PFSK-1 (cell line): ENCODE results near the gene NCOA6.

Experiments used
- REST ChIP-seq, 2 experiments: IDR thresholded peaks; 2 replicates each; pipeline versions ENCODE4 v1.6.1 to v1.8.0; 2011 to 2012; ENCODE audit warnings: low read depth in 2 of 2, low read length in 2 of 2, control low read depth in 1 of 2, inconsistent platforms in 1 of 2, mild to moderate bottlenecking in 1 of 2, moderate library complexity in 1 of 2; ENCODE audit not compliant: insufficient read depth in 1 of 2
- SIN3A ChIP-seq: IDR thresholded peaks from 2 replicates; pipeline ENCODE4 v1.6.1; 2012; ENCODE audit warnings: mild to moderate bottlenecking, low read length, moderate library complexity, borderline replicate concordance; ENCODE audit not compliant: insufficient read depth
- TAF1 ChIP-seq: IDR thresholded peaks from 2 replicates; pipeline ENCODE4 v1.6.1; 2012; ENCODE audit warnings: low read length, control low read depth, borderline replicate concordance; ENCODE audit not compliant: insufficient read depth

DNA sequence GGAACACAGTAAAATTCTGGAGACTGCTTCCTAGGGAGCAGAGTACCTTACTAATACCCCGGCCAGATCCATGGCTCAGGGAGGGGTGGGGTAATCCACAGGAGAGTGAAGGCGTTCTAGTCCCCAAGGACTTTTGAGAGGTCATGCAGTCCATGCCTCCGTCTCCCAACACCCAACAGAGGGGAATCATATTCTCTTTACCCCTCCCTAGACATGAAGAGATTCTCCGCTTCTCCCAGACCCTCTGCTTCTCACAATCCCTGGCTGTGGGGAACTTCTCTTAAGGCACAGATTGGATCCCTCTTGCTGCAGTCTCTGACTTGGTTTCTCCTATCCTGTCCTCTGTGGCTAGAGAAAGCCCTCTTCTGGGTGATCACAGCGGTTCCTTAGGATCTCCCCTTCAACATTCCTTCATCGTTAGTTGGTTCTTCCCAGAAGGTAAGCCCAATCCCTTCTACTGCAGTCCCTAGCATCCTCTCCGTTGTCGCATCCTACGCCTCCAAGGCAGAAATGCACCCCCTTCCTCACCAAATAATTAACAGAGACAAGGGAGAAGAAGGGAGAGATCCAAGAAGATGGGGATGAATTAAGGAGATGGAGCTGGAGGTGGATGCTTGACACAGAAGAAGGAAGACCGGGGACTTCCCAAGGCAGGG, 46.6 kb upstream of the NCOA6 start:
- no peak for TF ChIP-seq REST (IDR thresholded peaks at IDR 0.05; ENCODE audit: insufficient read depth in 1 of 2, low read depth in 2 of 2, low read length in 2 of 2)
- no peak for TF ChIP-seq TAF1
- TF ChIP-seq SIN3A: no peak
